GM18867 (cell line): ENCODE data around the gene OCA2.

ENCODE experiments used
- ATAC-seq: cut with Tn5 transposase; IDR thresholded peaks from one replicate; pipeline ENCODE4 v1.9.1; 2021; ENCODE audit warnings: mild to moderate bottlenecking, moderate library complexity; ENCODE audit not compliant: unreplicated experiment

The OCA2 gene

GRCh38 chr15:27885201-27885600 lies 213.9 kb downstream of the OCA2 start:
- ATAC-seq, result no peak

- no peak for ATAC-seq
These were observed 214.4 kb downstream of the OCA2 start for GRCh38 chr15:27884726-27885125.

- ATAC-seq, result no peak
These were observed 220.3 kb downstream of the OCA2 start for GRCh38 chr15:27878841-27879240.

DNA sequence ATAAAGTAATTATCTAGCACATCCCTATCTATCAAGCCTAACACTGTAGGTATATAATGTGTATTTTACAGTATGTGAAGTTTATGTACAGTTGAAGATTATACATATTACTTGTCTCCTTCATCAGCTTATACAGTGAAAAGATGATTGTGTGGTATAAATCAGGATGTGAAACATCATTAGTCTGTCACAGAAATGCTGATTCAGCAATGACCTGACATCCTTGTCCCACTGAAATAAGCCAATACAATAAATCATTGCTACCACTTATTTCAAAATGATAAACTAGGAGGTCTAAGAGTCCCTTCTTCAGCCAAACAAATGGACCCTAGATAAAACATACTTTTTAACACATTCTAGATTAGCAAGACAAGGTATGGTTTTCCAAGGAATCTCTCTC lies 225.3 kb downstream of the OCA2 start:
- no peak for ATAC-seq

GRCh38 chr15:27873039-27873438 lies 226.1 kb downstream of the OCA2 start:
- ATAC-seq, result no peak

DNA sequence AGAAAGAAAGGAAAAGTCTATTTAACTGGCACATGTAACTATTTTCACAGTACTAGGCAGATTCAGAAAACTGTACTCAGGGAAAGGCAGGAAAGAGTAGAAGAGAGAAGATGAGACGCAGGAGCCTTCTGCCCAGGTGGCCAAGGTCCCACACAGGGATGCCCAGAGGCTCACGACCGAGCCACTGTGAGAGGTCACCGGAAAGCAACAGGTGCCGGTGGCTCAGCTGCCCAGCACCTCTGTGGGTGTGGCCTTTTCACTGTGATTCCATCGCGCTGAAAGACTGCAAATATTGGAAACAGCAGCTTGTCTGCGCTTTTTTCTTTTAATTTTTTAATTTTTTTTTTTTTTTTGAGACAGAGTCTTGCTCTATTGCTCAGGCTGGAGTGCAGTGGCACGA lies 226.8 kb downstream of the OCA2 start:
- ATAC-seq, result no peak

GRCh38 chr15:27871902-27872260 lies 227.2 kb downstream of the OCA2 start:
- ATAC-seq, result no peak

DNA sequence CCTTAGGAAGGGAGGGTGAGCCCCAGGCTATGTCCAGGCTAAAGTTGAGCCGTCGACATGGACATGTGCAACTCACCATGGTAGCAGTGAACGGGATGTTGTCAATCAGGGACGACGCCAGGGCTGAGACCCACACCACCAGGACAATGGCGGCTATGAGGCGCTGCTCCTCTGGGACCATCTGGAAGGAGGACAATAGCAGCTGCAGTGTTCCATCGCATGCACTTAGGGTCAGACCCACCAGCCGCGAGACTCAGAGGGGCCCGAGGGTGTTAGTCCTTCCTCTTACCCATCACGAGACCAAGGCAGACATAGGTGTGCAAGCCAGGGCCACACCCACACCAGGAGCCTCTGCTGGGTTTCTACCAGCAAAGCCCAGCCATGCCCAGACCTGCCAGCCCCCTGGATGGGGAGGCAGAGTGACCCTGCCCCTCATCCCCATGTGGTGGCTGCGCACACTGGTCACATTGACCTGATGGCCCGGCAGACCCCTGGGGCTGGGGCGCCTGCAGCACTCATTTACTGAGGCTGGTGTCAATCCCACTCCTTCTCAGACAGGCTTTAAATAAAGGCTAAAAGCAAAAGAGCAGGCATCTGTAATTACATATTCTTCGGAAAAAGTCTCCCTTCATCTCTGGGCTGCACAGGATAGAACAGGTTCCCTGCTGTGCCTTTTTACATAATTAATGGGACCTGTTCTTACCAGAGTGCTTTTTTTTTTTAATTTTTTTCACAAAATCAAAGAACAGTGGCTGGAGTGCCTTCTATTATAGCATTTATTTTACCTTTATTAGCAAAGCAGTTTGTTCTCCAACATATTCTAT lies 227.8 kb downstream of the OCA2 start:
- no peak for ATAC-seq

DNA sequence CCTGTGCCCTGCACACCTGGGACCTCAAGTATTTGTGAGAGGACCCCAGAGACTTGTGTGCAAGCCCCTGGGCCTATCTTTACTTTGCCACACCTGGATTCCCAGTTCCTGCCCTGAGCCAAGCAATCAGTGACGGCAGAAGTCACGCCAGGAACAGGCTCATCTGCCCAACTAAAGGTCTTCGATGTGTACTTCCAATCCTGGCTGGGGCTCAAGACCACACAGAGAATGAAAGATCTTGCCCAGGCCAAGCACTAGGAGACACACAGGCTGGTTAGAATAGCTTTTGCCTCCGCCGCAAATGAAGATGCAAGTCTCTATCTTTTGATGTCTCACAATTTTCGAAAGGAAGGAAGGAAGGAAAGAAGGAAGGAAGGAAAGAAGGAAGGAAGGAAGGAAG lies 228.8 kb downstream of the OCA2 start:
- ATAC-seq, result no peak

DNA sequence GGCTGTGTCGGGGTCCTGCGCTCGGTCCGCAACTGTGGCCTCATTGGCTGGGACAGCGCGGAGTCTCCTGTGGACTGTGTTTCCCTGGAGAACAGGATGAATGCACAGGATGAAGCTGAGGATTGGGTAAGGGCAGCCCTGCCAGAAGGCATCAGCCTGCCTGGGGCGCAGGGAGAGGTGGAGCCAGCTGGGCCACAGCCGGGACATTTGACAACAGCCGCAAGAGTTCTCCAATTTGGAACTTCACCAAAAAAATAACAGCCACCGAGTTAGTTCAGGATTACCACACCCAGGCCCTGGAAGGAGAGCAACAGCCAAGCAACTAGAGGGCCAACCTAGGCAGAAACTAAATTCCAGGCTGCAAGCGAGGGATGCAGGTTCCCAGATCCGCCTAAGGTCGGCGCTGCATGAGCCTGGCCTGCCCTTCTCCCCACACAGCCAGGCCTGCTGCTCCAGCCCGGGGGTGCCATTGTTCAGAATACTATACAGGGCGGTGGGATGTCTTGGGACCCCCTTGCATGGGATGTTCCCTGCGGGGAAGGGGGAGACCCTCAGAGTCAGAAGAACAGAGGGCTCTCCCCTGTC lies 229.3 kb downstream of the OCA2 start:
- no peak for ATAC-seq

DNA sequence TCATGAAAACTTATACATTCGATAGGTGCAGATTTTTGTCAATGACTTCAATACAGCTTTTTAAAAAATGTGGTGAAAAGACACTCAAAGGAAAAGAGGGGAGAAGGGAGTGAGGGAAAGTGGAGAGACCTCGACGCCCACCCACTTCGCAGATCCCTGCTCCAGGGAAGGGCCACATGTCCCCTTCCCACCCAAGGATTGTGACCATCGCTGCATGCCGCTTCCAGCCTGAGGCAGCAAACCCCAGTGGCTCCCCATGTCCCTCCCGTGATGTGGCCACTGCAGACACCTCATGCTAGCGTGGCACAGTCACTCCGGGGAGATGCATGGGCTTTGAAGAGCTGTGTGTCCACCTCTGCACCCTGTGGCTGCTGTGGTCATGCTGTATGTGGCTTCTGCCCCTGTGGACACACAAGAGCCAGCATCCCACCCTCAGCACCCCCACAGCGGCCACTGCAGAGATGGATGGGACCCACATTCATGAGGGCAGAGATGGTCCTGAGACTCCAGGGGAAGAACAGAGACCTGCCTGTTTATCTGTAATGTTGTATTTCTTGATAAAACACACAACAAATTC lies 230.2 kb downstream of the OCA2 start:
- ATAC-seq, result no peak

DNA sequence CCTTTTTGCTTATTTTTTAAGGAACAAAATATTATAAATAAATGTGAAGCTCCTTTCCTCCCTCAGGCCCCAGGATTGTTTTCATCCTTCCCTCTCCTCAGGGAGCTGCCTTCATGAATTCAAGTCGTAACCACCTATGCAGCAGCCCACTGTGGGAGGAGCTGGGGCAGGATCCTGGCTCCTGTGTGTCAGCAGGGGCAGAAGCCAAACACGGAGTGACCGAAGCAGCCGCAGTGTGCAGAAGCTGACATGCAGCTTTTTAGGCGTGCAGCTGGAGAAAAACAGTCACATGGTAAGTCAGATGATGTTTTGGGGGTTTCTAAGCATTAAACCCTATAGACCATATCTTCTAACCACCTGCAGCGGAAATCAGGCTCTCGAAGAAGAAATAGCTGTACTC lies 231.3 kb downstream of the OCA2 start:
- ATAC-seq, result no peak

DNA sequence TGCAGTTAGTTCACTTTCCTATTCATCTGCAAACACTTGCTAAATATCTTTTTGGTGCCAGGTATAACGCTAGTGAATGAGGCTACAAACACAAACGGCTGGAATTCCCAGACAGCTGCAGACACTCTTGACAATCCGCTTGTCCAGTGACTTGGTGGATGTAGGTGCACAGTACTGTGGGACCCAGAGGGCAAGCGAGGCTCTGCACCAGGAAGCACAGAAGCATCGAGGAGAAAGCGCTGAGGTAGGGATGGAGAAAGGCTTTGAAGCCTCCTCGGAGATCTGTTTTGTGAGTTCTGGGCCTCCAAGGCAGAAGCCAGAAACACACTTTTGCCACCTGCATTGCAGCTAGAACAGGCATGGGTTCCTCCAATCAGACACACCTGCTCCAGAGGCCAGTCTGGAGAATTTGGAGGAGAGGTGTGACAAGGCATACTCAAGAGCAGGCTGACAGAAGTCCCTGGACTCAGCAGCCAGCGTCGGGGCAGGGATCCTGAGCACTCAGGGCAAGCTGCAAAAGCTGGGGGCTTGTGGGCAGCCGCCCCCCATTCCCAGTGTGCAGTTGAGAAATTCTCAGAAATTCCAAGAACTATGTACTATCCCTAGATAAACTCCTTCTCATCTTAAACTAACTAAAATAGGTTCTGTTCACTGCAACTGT lies 232.5 kb downstream of the OCA2 start:
- no peak for ATAC-seq

GRCh38 chr15:27865926-27866325 lies 233.2 kb downstream of the OCA2 start:
- no peak for ATAC-seq

- no peak for ATAC-seq
These were observed 233.7 kb downstream of the OCA2 start for GRCh38 chr15:27865323-27865922.

- no peak for ATAC-seq
These were observed 234.4 kb downstream of the OCA2 start for GRCh38 chr15:27864719-27865118.

- no peak for ATAC-seq
These were observed 235.0 kb downstream of the OCA2 start for GRCh38 chr15:27864086-27864485.

GRCh38 chr15:27863000-27863399 lies 236.1 kb downstream of the OCA2 start:
- no peak for ATAC-seq

DNA sequence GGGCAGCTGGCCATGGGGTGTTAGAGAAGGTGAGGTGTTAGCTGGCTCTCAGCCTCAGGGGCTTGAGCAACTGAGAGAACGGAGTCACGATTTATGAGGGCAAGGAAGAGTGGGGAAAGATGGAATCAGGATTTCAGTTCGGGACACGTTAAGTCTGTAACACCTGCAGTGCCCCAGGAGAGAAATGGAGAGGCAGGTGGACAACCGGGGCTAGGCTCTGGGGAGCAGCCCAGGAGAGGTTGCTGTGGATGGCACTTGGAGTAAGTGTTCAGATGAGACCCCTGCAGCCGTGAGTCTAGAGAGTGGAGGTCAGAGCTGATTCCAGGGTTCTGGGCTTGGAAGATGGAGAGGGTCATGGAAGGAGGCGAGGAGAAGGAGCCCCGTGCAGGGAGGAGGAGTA lies 237.9 kb downstream of the OCA2 start:
- ATAC-seq, result no peak

GRCh38 chr15:27855137-27855536 lies 244.0 kb downstream of the OCA2 start:
- ATAC-seq, result no peak

GRCh38 chr15:27854601-27855000 lies 244.5 kb downstream of the OCA2 start:
- no peak for ATAC-seq
